SJSA1 (cell line): Measurements from ENCODE around the gene TRPT1. TPM values are rescaled to one million over a fixed set of nuclear protein-coding genes. Genes with fewer than 3 reads are reported as not detected.
A peak's percentile ranks its signal among the peaks of the same experiment; 100 is the strongest.

Source experiments
- DNase-seq, 2 experiments: peaks; one replicate each; pipeline ENCODE4 v3.0.0-alpha.2; 2015 to 2020; ENCODE audit warnings: low spot score in 2 of 2, low read depth in 1 of 2
- H3K27ac ChIP-seq: fragments of 250-450 bp; sonication (Bioruptor Pico); 2 replicates; pipeline ENCODE4 v1.5.1; 2020; ENCODE audit warnings: mild to moderate bottlenecking, moderate library complexity
- H3K27me3 ChIP-seq: fragments of 250-450 bp; sonication (Bioruptor Pico); replicated peaks from 2 replicates; pipeline ENCODE4 v1.5.1; 2020; ENCODE audit warnings: mild to moderate bottlenecking, moderate library complexity
- H3K36me3 ChIP-seq: fragments of 250-450 bp; sonication (Bioruptor Pico); 2 replicates; pipeline ENCODE4 v1.5.1; 2020; ENCODE audit warnings: mild to moderate bottlenecking
- H3K4me1 ChIP-seq: fragments of 250-450 bp; sonication (Bioruptor Pico); replicated peaks from 2 replicates; pipeline ENCODE4 v1.6.1; 2021; ENCODE audit warnings: mild to moderate bottlenecking
- H3K4me3 ChIP-seq: fragments of 250-450 bp; sonication (Bioruptor Pico); 2 replicates; pipeline ENCODE4 v1.5.1; 2020; ENCODE audit warnings: mild to moderate bottlenecking
- H3K9me3 ChIP-seq: fragments of 250-450 bp; sonication (Bioruptor Pico); replicated peaks from 2 replicates; pipeline ENCODE4 v1.5.1; 2020; ENCODE audit warnings: mild to moderate bottlenecking
- total RNA-seq: library from RNA; depleted of rRNA; stranded (reverse); fragments of >200 nt; shearing (Covaris generic); gene quantifications from 2 replicates; pipeline ENCODE4 v1.2.3, GENCODE V29; 2014

The TRPT1 gene
- total RNA-seq, 1 experiment from 2014 or later: 50.2 TPM

DNA sequence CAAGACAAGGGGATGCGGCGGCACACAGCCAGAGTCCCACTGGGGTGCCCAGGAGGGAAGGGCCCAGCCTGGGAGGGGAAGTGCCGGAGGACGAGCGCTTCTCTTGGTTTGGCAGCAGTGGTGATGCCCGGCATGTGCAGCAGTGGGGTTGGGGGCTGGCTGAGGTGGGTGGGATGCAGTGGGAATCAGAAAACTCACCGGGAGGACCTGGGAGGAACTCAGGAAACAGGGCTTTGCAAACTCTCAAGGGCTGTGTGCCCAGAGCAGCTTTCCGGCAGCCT lies 16.5 kb downstream of the TRPT1 start:
- Histone ChIP-seq H3K4me3 (no peak overlapping the region), H3K27ac (no peak overlapping the region), H3K4me1 (peaks cover 25% of the 10 kb centered on the region), H3K27me3 (no peaks in the 10 kb centered on the region), H3K36me3 (peaks cover 39% of the 10 kb centered on the region), H3K9me3 (no peaks in the 10 kb centered on the region)
- DNase-seq: no peak

GRCh38 chr11:64208796-64209562 lies 17.0 kb downstream of the TRPT1 start:
- H3K27me3 ChIP-seq: no peaks in the 10 kb centered on the region
- no peak for DNase-seq

GRCh38 chr11:64208086-64208795 lies 17.7 kb downstream of the TRPT1 start:
- Histone ChIP-seq H3K4me1 (peaks cover 25% of the 10 kb centered on the region), H3K27ac (peak overlapping the region; percentile 62), H3K4me3 (no peak overlapping the region), H3K9me3 (no peaks in the 10 kb centered on the region), H3K27me3 (no peaks in the 10 kb centered on the region), H3K36me3 (peaks cover 52% of the 10 kb centered on the region)
- no peak for DNase-seq

More at GRCh38 chr11:64208796-64209562, 17.0 kb downstream of the TRPT1 start:
- Histone ChIP-seq H3K36me3 (peaks cover 45% of the 10 kb centered on the region), H3K4me1 (peaks cover 25% of the 10 kb centered on the region), H3K4me3 (no peak overlapping the region), H3K27ac (no peak overlapping the region), H3K9me3 (no peaks in the 10 kb centered on the region)

GRCh38 chr11:64207256-64208085 lies 18.5 kb downstream of the TRPT1 start:
- H3K27me3 ChIP-seq: no peaks in the 10 kb centered on the region
- peaks cover 25% of the 10 kb centered on the region for H3K4me1 ChIP-seq
- peak; percentile 77 to 86 for DNase-seq
- H3K9me3 ChIP-seq: no peaks in the 10 kb centered on the region
- peak overlapping the region; percentile 62 for H3K27ac ChIP-seq
- H3K36me3 ChIP-seq: peaks cover 60% of the 10 kb centered on the region
- no peak overlapping the region for H3K4me3 ChIP-seq

GRCh38 chr11:64206457-64207255 lies 19.3 kb downstream of the TRPT1 start, which contains the start of gene FERMT3:
FERMT3 (plus strand) TSS chr11:64206721; CDS start chr11:64207365, 644 bp downstream.
- Histone ChIP-seq H3K27ac (peak within 1 kb of the TSS; percentile 62), H3K4me1 (peaks cover 25% of the 10 kb centered on the region), H3K4me3 (no peak within 1 kb of the TSS), H3K27me3 (no peaks in the 10 kb centered on the region), H3K9me3 (no peaks in the 10 kb centered on the region), H3K36me3 (peaks cover 68% of the 10 kb centered on the region)
- no peak for DNase-seq

DNA sequence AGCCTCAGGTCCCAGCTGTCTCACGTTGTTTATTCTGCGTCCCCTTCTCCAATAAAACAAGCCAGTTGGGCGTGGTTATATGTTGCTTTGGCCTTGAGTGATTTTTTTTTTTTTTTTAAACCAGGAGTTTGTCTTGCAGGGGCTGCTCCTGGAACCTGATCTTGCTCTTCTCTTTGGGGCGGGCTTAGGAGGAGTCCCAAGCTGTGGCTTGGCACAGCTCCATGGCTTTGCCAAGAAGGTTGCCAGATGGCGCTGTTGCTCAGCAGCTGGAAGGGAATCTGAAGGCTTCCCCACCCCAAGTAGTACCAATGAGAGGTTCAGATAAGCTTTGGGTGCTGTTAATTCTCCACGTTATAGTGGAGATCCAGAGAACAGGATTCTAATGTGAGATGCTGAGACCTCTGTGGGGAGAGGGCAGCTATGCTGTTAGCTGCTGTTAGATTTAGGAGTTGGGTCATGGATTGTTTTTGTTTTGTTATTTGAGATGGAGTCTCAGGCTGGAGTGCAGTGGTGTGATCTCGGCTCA lies 21.5 kb downstream of the TRPT1 start:
- no peak overlapping the region for H3K4me3 ChIP-seq
- H3K4me1 ChIP-seq: peaks cover 25% of the 10 kb centered on the region
- peaks cover 89% of the 10 kb centered on the region for H3K36me3 ChIP-seq
- DNase-seq: peak; percentile 85 to 91
- H3K9me3 ChIP-seq: no peaks in the 10 kb centered on the region
- no peaks in the 10 kb centered on the region for H3K27me3 ChIP-seq
- no peak overlapping the region for H3K27ac ChIP-seq

GRCh38 chr11:64204080-64204440 lies 21.9 kb downstream of the TRPT1 start:
- Histone ChIP-seq H3K27me3 (no peaks in the 10 kb centered on the region), H3K36me3 (peaks cover 92% of the 10 kb centered on the region), H3K4me1 (peaks cover 25% of the 10 kb centered on the region), H3K27ac (no peak overlapping the region), H3K9me3 (no peaks in the 10 kb centered on the region), H3K4me3 (no peak overlapping the region)
- DNase-seq: no peak

- Histone ChIP-seq H3K4me3 (no peak overlapping the region), H3K27me3 (no peaks in the 10 kb centered on the region), H3K4me1 (peaks cover 25% of the 10 kb centered on the region), H3K36me3 (peaks cover 93% of the 10 kb centered on the region), H3K27ac (no peak overlapping the region), H3K9me3 (no peaks in the 10 kb centered on the region)
- no peak for DNase-seq
Observed at GRCh38 chr11:64203421-64204079, 22.4 kb downstream of the TRPT1 start.

DNA sequence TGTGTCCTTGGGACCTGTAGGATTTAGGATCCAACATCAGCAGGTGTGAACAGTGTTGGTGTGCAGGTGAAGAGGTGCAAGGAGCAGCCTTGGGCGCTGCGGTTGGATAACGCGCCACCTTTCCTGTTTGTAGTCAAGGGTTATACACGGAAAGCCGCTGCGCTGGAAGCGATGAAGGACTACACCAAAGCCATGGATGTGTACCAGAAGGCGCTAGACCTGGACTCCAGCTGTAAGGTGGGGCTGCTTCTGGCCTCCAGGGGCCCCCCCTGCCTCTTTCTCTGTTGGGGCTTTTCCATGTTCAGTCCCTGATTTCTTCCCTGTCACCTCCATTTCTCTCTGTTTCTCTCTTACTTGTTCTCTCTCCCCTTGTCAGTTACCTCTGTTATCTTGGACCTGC lies 23.0 kb downstream of the TRPT1 start:
- Histone ChIP-seq H3K36me3 (peaks cover 93% of the 10 kb centered on the region), H3K9me3 (no peaks in the 10 kb centered on the region), H3K27ac (no peak overlapping the region), H3K4me3 (no peak overlapping the region), H3K4me1 (peaks cover 20% of the 10 kb centered on the region), H3K27me3 (no peaks in the 10 kb centered on the region)
- no peak for DNase-seq

- Histone ChIP-seq H3K9me3 (no peaks in the 10 kb centered on the region), H3K27ac (no peak overlapping the region), H3K36me3 (peaks cover 98% of the 10 kb centered on the region), H3K4me3 (no peak overlapping the region), H3K27me3 (no peaks in the 10 kb centered on the region), H3K4me1 (peaks cover 5% of the 10 kb centered on the region)
- no peak for DNase-seq
Observed at GRCh38 chr11:64201543-64201942, 24.4 kb downstream of the TRPT1 start.

GRCh38 chr11:64198511-64198910 lies 27.5 kb downstream of the TRPT1 start:
- no peaks in the 10 kb centered on the region for H3K27me3 ChIP-seq
- no peaks in the 10 kb centered on the region for H3K9me3 ChIP-seq
- H3K4me3 ChIP-seq: no peak overlapping the region
- H3K27ac ChIP-seq: no peak overlapping the region
- no peaks in the 10 kb centered on the region for H3K4me1 ChIP-seq
- no peak for DNase-seq
- peaks cover 98% of the 10 kb centered on the region for H3K36me3 ChIP-seq

GRCh38 chr11:64196626-64197025 lies 29.4 kb downstream of the TRPT1 start:
- H3K4me3 ChIP-seq: no peak overlapping the region
- DNase-seq: no peak
- H3K27ac ChIP-seq: no peak overlapping the region
- H3K9me3 ChIP-seq: no peaks in the 10 kb centered on the region; the same call in 1 of the 2 replicates
- H3K4me1 ChIP-seq: no peaks in the 10 kb centered on the region
- H3K36me3 ChIP-seq: peaks cover 98% of the 10 kb centered on the region
- H3K27me3 ChIP-seq: no peaks in the 10 kb centered on the region

GRCh38 chr11:64192434-64192833 lies 33.6 kb downstream of the TRPT1 start:
- no peak overlapping the region for H3K27ac ChIP-seq
- H3K4me1 ChIP-seq: no peaks in the 10 kb centered on the region
- no peak for DNase-seq
- H3K27me3 ChIP-seq: no peaks in the 10 kb centered on the region
- H3K9me3 ChIP-seq: no peaks in the 10 kb centered on the region; the same call in 1 of the 2 replicates
- peaks cover 58% of the 10 kb centered on the region for H3K36me3 ChIP-seq
- H3K4me3 ChIP-seq: no peak overlapping the region
